ENCODE data around the gene TST.

TST gene

DNA sequence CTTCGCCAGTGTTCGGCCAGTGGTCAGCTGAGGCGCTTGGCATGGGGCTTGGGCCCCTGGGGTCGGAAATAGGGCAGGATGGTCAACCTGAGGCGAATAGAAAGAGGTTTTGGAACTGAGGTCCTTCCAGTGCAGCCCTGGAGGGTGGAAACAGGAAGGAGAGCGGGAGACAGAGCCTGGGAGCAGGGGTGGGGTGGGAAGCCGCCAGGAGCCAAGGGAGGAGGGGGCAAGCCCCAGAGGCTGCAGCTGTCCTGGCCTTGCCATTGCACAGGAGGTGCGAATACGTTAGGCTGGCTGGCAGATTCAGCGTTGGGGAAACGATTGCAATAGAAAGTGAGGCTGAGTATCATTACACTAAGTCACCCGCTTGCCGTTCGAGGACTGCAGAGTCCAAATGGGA, 18.4 kb upstream of the TST start:
- TF ChIP-seq GABPA (IDR thresholded peaks at IDR 0.05; ENCODE audit: low read depth) (no peak), SPI1 (IDR thresholded peaks at IDR 0.05; ENCODE audit: borderline replicate concordance, low read depth) (no peak), POLR2AphosphoS5 (IDR thresholded peaks at IDR 0.05; ENCODE audit: low read depth) (no peak)
- TF ChIP-seq, protein P1, sequence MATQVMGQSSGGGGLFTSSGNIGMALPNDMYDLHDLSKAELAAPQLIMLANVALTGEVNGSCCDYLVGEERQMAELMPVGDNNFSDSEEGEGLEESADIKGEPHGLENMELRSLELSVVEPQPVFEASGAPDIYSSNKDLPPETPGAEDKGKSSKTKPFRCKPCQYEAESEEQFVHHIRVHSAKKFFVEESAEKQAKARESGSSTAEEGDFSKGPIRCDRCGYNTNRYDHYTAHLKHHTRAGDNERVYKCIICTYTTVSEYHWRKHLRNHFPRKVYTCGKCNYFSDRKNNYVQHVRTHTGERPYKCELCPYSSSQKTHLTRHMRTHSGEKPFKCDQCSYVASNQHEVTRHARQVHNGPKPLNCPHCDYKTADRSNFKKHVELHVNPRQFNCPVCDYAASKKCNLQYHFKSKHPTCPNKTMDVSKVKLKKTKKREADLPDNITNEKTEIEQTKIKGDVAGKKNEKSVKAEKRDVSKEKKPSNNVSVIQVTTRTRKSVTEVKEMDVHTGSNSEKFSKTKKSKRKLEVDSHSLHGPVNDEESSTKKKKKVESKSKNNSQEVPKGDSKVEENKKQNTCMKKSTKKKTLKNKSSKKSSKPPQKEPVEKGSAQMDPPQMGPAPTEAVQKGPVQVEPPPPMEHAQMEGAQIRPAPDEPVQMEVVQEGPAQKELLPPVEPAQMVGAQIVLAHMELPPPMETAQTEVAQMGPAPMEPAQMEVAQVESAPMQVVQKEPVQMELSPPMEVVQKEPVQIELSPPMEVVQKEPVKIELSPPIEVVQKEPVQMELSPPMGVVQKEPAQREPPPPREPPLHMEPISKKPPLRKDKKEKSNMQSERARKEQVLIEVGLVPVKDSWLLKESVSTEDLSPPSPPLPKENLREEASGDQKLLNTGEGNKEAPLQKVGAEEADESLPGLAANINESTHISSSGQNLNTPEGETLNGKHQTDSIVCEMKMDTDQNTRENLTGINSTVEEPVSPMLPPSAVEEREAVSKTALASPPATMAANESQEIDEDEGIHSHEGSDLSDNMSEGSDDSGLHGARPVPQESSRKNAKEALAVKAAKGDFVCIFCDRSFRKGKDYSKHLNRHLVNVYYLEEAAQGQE (IDR thresholded peaks at IDR 0.05; ENCODE audit: insufficient replicate concordance, low read depth): no peak
- TF ChIP-seq, protein P2, sequence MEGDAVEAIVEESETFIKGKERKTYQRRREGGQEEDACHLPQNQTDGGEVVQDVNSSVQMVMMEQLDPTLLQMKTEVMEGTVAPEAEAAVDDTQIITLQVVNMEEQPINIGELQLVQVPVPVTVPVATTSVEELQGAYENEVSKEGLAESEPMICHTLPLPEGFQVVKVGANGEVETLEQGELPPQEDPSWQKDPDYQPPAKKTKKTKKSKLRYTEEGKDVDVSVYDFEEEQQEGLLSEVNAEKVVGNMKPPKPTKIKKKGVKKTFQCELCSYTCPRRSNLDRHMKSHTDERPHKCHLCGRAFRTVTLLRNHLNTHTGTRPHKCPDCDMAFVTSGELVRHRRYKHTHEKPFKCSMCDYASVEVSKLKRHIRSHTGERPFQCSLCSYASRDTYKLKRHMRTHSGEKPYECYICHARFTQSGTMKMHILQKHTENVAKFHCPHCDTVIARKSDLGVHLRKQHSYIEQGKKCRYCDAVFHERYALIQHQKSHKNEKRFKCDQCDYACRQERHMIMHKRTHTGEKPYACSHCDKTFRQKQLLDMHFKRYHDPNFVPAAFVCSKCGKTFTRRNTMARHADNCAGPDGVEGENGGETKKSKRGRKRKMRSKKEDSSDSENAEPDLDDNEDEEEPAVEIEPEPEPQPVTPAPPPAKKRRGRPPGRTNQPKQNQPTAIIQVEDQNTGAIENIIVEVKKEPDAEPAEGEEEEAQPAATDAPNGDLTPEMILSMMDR (IDR thresholded peaks at IDR 0.05; ENCODE audit: insufficient read depth, low read length): no peak
- no peak for DNase-seq (ENCODE audit: low read depth in 1 of 2, low spot score in 1 of 2)

DNA sequence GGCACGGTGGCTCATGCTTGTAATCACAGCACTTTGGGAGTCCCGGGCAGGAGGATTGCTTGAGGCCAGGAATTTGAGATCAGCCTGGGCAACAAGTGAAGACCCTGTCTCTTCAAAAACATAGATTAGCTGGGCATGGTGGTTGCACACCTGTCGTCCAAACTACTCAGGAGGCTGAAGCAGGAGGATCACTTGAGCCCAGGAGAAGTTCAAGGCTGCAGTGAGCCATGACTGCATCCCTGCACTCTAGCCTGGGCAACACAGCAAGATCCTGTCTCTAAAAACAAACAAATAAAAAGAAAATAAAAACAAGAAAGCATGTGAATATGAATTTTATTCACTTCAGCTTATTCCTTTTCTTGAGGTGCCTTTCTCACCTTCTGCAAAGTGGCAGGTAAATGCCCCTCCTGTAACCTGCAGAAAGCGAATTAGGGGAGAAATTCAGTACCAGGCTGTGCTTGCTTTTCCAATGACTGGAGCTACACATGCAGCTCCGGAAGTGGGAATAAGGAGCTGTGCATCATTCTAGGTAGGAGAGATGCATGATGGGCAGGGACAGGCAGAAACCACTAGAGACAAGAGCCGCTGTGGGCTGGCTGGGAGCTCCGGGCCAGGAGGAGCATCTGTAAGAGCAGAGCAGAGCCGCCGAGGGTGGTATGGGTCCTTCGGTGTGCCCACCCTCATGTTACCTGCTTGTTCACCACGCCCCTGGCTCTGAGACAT, 17.6 kb upstream of the TST start:
- H3K27ac ChIP-seq (replicated peaks): no peak overlapping the region
- TF ChIP-seq, protein P1 (IDR thresholded peaks at IDR 0.05; ENCODE audit: insufficient replicate concordance, low read depth): no peak
- TF ChIP-seq GABPA (IDR thresholded peaks at IDR 0.05; ENCODE audit: low read depth): no peak
- no peak for TF ChIP-seq SPI1 (IDR thresholded peaks at IDR 0.05; ENCODE audit: borderline replicate concordance, low read depth)
- H3K4me3 ChIP-seq (replicated peaks; ENCODE audit: insufficient read depth, low read length): no peak overlapping the region
- no peaks in the 10 kb centered on the region for H3K27me3 ChIP-seq (ENCODE audit: insufficient read depth, poor library complexity, severe bottlenecking)
- DNase-seq (ENCODE audit: low read depth in 1 of 2, low spot score in 1 of 2): no peak

More for the DNA sequence above, 18.4 kb upstream of the TST start:
- Histone ChIP-seq H3K27me3 (ENCODE audit: insufficient read depth, poor library complexity, severe bottlenecking) (no peaks in the 10 kb centered on the region), H3K27ac (replicated peaks) (no peak overlapping the region), H3K4me3 (replicated peaks; ENCODE audit: insufficient read depth, low read length) (no peak overlapping the region)

DNA sequence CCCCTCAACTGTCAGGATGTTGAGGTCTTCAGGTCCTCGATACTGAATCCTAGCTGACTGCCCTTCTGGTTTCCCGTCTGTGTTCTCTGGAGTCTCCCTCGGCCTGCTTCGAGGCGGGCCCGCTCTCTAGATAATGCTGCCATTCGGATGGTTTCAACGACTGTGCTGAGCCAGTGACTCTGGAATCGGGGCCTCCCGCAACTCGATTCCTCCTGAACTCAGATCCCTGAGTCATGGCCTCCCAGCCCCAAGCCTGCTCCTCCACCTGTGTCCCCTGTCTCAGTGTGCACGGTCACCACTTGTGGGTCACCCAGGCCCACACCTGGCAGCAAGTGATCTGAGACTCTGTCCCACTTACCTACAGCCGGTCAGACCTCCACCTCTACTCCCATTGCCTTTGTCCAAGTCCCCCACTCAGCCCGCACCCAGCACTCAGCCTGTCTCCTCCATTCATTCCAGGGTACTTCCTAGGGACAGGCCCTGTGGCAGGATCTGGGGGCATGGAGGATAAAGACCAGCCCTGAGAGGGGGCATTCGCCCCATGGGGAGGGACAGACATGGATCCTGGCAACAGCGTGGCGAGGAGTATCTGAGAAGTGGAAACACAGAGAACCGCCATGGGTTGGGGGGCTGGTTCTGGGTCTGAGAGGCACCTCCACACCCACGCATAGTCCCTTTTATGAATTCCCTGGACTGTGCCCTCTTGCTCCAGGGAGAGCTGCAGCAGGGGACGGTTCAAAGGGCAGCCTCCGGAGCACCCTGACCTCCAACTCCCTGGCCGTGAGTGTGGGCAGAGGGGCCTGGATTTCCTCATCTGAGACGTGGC, 14.6 kb upstream of the TST start:
- peak overlapping the region; percentile 47 for H3K27ac ChIP-seq (replicated peaks)
- H3K4me3 ChIP-seq (replicated peaks; ENCODE audit: insufficient read depth, low read length): no peak overlapping the region
- H3K27me3 ChIP-seq (ENCODE audit: insufficient read depth, poor library complexity, severe bottlenecking): no peaks in the 10 kb centered on the region
- TF ChIP-seq SPI1 (IDR thresholded peaks at IDR 0.05; ENCODE audit: borderline replicate concordance, low read depth) (no peak), POLR2AphosphoS5 (IDR thresholded peaks at IDR 0.05; ENCODE audit: low read depth) (no peak), GABPA (IDR thresholded peaks at IDR 0.05; ENCODE audit: low read depth) (no peak)
- TF ChIP-seq, protein P2 (IDR thresholded peaks at IDR 0.05; ENCODE audit: insufficient read depth, low read length): no peak
- TF ChIP-seq, protein P1 (IDR thresholded peaks at IDR 0.05; ENCODE audit: insufficient replicate concordance, low read depth): no peak
- no peak for DNase-seq (ENCODE audit: low read depth in 1 of 2, low spot score in 1 of 2)
